ENCODE measurements around the gene ATP5IF1. TPM values are rescaled to one million over a fixed set of nuclear protein-coding genes. Genes with fewer than 3 reads are reported as not detected.

Gene ATP5IF1
- polyA plus RNA-seq, 1 donor from 2014 or later, result 448 TPM

GRCh38 chr1:28286111-28286510 lies 50.2 kb downstream of the ATP5IF1 start:
- Histone ChIP-seq H3K9me3 (ENCODE audit: low read length) (no peaks in the 10 kb centered on the region), H2AFZ (ENCODE audit: low read depth, low read length) (no peak overlapping the region), H3K79me2 (replicated peaks; ENCODE audit: insufficient read depth, low read length) (no peaks in the 10 kb centered on the region), H3K9me2 (ENCODE audit: insufficient read depth, low read length) (no peaks in the 10 kb centered on the region), H3K27ac (ENCODE audit: low read length) (no peak overlapping the region), H3K36me3 (ENCODE audit: insufficient read depth, low read length) (no peaks in the 10 kb centered on the region), H3K27me3 (ENCODE audit: insufficient read depth, low read depth, low read length) (no peaks in the 10 kb centered on the region), H3K4me3 (ENCODE audit: low read length) (no peak overlapping the region), H3K4me2 (ENCODE audit: low read length) (no peak overlapping the region), H3F3A (ENCODE audit: insufficient read depth, low read length, poor library complexity, severe bottlenecking) (no peaks in the 10 kb centered on the region), H3K9ac (ENCODE audit: low read length) (no peak overlapping the region), H4K20me1 (ENCODE audit: insufficient read depth) (no peaks in the 10 kb centered on the region)
- TF ChIP-seq POLR2AphosphoS5 (IDR thresholded peaks at IDR 0.05), result no peak
- TF ChIP-seq EZH2 (IDR thresholded peaks at IDR 0.05; ENCODE audit: borderline replicate concordance, insufficient read depth, low read length, poor library complexity, severe bottlenecking), result no peak
- TF ChIP-seq, protein P1, sequence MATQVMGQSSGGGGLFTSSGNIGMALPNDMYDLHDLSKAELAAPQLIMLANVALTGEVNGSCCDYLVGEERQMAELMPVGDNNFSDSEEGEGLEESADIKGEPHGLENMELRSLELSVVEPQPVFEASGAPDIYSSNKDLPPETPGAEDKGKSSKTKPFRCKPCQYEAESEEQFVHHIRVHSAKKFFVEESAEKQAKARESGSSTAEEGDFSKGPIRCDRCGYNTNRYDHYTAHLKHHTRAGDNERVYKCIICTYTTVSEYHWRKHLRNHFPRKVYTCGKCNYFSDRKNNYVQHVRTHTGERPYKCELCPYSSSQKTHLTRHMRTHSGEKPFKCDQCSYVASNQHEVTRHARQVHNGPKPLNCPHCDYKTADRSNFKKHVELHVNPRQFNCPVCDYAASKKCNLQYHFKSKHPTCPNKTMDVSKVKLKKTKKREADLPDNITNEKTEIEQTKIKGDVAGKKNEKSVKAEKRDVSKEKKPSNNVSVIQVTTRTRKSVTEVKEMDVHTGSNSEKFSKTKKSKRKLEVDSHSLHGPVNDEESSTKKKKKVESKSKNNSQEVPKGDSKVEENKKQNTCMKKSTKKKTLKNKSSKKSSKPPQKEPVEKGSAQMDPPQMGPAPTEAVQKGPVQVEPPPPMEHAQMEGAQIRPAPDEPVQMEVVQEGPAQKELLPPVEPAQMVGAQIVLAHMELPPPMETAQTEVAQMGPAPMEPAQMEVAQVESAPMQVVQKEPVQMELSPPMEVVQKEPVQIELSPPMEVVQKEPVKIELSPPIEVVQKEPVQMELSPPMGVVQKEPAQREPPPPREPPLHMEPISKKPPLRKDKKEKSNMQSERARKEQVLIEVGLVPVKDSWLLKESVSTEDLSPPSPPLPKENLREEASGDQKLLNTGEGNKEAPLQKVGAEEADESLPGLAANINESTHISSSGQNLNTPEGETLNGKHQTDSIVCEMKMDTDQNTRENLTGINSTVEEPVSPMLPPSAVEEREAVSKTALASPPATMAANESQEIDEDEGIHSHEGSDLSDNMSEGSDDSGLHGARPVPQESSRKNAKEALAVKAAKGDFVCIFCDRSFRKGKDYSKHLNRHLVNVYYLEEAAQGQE (IDR thresholded peaks at IDR 0.05; ENCODE audit: borderline replicate concordance), result no peak
- no peak for TF ChIP-seq TAF1 (IDR thresholded peaks at IDR 0.05; ENCODE audit: low read depth)
- TF ChIP-seq MXI1 (conservative IDR thresholded peaks at IDR 0.05; ENCODE audit: poor library complexity, severe bottlenecking), result no peak
- no peak for TF ChIP-seq RAD21 (conservative IDR thresholded peaks at IDR 0.05)
- no peak for TF ChIP-seq CTCF (IDR thresholded peaks at IDR 0.05; ENCODE audit: poor library complexity, severe bottlenecking)
- TF ChIP-seq EP300 (conservative IDR thresholded peaks at IDR 0.05; ENCODE audit: poor library complexity, severe bottlenecking), result no peak
- TF ChIP-seq SMC3 (conservative IDR thresholded peaks at IDR 0.05; ENCODE audit: poor library complexity), result no peak

Other genes starting within 250 kb of the ATP5IF1 start
- gene EYA3, start 147.5 kb upstream of the ATP5IF1 start, polyA plus RNA-seq, result 11.1 and 11.2 TPM in 2 replicates
- gene PTAFR, start 59.4 kb upstream of the ATP5IF1 start, polyA plus RNA-seq, result 0.12 and 0.30 TPM in 2 replicates
- gene DNAJC8, start 3.1 kb upstream of the ATP5IF1 start, polyA plus RNA-seq, result 150 and 184 TPM in 2 replicates
- 7.7 and 9.3 TPM in 2 replicates for gene SESN2, start 23.4 kb downstream of the ATP5IF1 start, polyA plus RNA-seq
- 6.4 and 12.8 TPM in 2 replicates for gene MED18, start 92.9 kb downstream of the ATP5IF1 start, polyA plus RNA-seq
- 7.8 and 7.9 TPM in 2 replicates for gene PHACTR4, start 133.6 kb downstream of the ATP5IF1 start, polyA plus RNA-seq